Inferior parietal cortex (tissue), 1 donor: ENCODE results near the gene REPS1.
"Not testable (repeated sequence)": the region's sequence is repeated elsewhere in the genome, so short reads cannot be mapped to it uniquely, and the experiment has no call there.

Experiments
- DNase-seq: peaks from one replicate; pipeline ENCODE4 v3.0.0-alpha.2; 2016; ENCODE audit errors: extremely low spot score

Gene REPS1

DNA sequence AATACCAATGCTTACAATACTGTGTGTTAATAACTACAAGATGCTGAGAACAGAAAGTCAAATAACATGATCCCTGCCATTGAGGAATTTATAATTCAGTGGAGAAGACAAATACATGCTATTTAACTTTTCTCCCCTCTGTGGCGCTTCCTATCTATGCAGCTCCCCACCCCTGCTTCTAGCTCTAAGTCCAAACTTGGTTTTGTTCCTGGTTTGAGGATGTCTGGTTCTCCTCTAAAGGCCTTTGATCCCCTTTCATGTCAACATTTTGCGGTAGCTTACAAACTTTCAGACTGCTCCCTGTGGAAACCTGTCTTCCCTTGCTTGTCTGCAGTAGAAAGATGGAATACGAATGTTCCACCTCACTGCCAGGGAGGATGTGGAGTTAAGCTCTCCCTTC, 18.4 kb upstream of the REPS1 start:
- DNase-seq, result no peak

- no peak for DNase-seq
Observed at GRCh38 chr6:139003751-139004150, 15.7 kb upstream of the REPS1 start.

DNA sequence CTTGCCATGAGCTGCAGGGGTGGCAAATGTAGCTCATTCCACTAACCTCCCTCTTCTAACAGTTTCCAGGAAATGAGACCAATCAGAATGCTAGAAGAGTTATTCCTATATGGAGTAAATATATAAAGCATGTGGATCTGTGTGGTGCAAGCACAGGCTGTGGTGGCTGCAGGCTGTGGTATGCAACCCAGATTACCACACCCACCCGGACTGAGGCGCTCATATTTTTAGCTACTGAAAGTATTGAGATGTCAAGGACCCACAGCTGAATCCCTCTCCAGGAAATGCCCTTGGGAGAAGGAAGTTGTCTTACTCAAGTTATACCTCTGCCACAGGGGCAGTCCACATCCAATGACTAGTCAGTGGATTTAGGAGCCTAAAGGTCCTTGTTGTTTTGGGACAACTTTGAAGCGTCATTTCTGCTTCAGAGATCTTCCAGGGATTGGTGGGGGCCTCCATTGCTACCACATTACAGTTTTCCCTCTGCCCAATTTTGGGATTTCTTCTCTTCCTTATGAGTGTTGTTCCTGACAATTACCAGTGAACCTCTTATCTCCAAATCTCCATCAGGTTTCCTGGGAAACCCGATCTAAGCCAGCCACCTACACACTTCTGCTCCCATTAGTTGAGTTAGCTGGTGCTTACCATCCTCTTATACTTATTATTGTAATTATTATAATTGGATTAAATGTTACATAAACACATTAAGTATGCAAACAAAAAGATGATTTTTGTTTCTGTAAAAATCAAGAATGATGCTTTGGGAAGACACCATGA, 12.1 kb upstream of the REPS1 start:
- no peak for DNase-seq

GRCh38 chr6:138997136-138997535, 9.1 kb upstream of the REPS1 start:
- DNase-seq, result no peak

GRCh38 chr6:138996524-138996923, 8.5 kb upstream of the REPS1 start:
- no peak for DNase-seq

GRCh38 chr6:138993410-138993809, 5.4 kb upstream of the REPS1 start:
- DNase-seq, result not testable (repeated sequence)

- DNase-seq, result not testable (repeated sequence)
Observed at GRCh38 chr6:138992965-138993364, 4.9 kb upstream of the REPS1 start.

DNA sequence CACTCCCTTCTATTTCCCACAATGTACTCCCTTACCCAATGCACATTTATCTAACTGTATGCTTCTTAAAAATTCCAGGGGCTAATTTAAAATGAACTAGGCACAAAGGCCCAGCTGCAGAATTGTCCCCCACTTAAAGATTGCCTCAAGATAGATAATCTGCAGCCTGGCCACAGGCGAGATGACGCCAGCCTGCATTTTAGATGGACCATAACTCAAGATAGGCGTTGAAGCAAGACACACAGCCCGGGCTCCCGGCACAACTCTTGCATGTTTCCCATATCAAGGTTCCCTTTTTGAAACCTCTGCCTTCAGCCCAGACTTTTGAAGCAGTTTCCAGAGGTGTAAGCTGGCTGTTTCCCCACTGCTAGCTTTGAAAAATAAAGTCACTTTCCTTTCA, 3.2 kb upstream of the REPS1 start:
- no peak for DNase-seq

DNA sequence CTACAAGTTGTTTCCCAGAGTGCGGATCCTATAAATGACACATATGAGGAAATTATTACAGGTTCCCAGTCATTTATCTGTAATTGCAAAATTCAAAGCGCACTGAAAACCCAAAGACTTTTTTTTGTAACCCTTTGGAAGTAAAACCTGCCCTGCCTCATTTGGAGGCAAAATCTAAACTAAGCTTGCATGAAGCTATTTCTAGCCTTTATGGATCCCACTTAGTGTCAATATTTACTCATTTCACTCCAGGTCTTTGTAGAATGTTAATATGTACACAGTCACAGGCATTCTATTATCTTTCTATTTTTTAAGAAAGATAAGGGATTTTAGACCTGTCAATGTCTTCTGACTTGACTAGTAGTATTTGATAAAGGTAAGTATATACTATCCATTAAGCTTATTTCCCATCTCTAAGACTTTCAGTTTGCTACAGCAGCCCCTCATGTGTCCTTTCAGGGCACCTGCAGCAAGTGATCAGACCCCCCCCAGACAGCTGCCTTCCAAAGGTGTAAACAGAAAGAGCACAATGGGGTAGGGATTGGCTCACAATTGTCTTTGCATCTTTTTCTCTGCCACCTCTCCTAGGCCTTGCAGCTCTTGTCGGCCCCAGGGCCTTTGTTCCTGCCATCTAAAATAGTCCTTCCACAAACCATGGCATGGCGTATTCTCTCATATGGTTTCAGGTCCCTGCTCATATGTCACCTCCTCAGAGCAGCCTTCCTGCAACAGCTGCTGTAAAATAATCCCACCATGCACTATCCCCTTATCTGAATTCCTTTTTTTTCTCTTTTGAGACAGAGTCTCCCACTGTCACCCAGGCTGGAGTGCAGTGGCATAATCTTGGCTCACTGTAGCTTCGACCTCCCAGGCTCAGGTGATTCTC, 1.3 kb upstream of the REPS1 start:
- DNase-seq, result no peak

- DNase-seq, result no peak
Observed at GRCh38 chr6:138988469-138988834, 399 bp upstream of the REPS1 start.

- DNase-seq, result no peak
Observed at GRCh38 chr6:138987080-138987642, 892 bp downstream of the REPS1 start.

- peak; percentile 34 for DNase-seq
Observed at GRCh38 chr6:138986578-138986977, 1.5 kb downstream of the REPS1 start.

DNA sequence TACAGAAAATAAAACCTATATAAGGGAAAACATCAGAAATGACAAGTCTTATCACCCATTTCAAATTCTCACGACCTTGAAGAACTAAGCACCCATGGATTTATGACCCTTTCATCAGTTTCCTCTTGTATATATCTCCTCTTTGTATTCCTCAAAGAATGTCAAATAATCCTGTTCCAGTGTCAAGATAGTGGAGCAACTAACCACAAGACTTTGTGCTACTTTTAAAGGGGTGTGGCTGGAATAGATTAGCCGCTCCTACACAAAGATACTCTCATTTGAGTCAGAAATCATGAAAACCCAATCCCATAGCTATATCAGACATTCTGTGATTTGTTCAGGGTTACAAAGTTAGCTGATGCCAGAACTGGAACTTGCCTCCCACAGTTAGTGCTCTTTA, 6.6 kb downstream of the REPS1 start:
- no peak for DNase-seq

- DNase-seq, result no peak
Observed at GRCh38 chr6:138979813-138980668, 8.0 kb downstream of the REPS1 start.

DNA sequence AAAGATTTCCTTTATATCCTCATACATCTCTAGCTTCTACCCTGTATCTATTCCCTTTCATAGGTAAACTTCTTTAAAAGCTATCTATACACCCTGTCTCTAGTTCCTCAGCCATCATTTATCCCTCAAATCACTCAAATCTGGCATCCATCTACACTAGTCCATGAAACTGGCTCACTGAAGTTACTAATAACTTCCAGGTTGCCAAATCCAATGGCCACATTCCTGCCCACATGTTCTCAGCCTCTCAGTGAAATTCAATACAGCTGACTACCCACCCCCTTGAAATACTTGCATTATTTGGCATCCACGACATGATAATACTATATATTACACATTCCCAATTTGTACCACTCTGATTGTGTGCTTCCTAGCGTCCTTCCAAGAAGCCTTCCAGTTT, 8.7 kb downstream of the REPS1 start:
- no peak for DNase-seq

- no peak for DNase-seq
Observed at GRCh38 chr6:138978229-138978628, 9.8 kb downstream of the REPS1 start.

GRCh38 chr6:138977646-138978167, 10.3 kb downstream of the REPS1 start:
- no peak for DNase-seq

DNA sequence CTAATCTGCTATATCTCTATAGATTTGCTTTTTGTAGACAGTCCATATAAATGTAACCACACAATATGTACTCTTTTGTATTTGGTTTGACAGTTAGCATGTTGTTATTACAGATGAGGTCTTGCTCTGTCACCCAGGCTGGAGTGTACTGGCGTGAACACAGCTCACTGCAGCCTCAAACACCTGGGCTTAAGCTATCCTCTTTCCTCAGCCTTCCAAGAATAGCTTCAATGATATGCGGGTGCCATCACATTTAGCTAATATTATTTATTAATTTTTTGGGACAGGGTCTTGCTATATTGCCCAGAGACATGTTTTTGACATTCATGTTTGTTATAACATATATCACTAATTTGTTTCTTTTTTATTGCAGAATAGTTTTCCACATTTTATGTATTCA, 10.8 kb downstream of the REPS1 start:
- DNase-seq, result no peak

GRCh38 chr6:138975815-138976214, 12.2 kb downstream of the REPS1 start:
- no peak for DNase-seq

GRCh38 chr6:138973466-138974153, 14.4 kb downstream of the REPS1 start:
- DNase-seq, result no peak

DNA sequence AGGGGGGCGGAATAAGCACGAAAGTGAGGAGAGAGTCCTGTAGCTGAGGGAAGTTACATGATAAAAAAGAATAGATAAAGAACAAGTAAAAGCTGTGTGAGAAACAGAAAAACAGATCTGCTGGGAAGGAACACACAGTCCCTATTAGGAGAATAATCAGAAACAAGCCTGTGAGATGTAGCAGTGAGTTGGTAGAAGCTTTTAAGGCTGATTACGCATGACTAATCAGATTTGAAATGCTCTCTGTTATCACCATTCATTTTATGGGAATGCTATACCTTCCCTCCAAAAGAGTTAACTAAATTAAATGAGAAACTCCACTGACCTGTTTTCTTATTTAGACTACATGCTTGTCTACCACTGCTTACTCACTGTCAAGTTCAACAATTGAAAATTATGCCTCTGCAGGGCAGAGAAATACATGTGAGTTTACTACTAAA, 15.8 kb downstream of the REPS1 start:
- peak; percentile 40 for DNase-seq
